ENCODE results near the gene PPM1K. TPM values are rescaled to one million over a fixed set of nuclear protein-coding genes. Genes with fewer than 3 reads are reported as not detected.

The PPM1K gene
- total RNA-seq = 10 to 100 TPM; 18.4 to 56.0 (median 26.0) TPM

DNA sequence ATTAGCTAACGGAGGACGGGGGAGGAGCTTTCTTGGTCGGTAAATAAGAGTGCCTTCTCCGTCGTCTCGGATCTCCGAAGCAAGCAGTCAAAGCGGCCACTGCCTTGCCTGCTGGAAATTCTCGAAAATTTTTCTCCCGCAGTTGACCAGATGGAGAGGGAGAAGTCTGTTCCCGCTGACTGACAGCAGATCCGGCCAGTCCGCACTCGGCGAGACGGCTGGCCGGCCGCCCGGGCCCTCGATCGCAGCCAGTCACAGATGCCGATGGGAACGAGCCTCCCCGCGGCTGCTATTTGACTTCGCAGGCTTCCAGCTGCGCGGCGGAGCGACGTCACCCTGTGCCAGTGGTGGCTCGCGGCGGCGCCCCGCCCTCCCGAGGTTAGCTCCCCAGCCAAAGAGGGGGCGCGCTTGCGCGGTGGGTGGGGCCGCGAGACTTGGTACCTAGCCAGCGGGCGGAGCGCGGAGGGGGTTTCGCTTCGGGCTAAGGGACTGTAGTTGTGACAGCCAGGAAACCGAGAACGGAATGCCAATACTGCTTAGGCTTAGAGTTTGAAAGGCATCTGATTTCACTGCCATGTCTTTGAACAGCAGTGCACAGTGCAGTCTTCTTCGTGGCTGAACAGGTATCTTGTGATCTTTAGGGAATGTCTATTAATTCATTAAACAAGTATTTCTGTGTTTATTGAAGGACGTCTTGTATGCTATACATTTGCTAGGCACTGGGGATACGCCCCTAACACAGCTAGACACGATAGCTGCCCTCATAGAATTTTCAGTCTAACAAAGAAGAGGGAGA, at the start of gene PPM1K:
TSS of gene PPM1K (minus strand) at position 123 of the 796 bp plus-strand sequence. CDS start 5,978 bp downstream, outside the sequence.
- no peaks in the 10 kb centered on the region for H3K27me3 ChIP-seq
- H3K9me3 ChIP-seq = no peaks in the 10 kb centered on the region
- 1% methylated on average over 26 to 52 of the region's 55 CpGs for WGBS, 2 donors
- peak within 1 kb of the TSS; percentile 95 to 99 (median 98) for H3K27ac ChIP-seq
- H3K4me1 ChIP-seq = peaks cover 16 to 28% (median 20%) of the 10 kb centered on the region in 4 donors
- no peaks in the 10 kb centered on the region for H3K36me3 ChIP-seq
- ATAC-seq (ENCODE audit: low FRiP score in 2 of 2) (peak; percentile 98 to 100), DNase-seq (peak; percentile 100)
- peak within 1 kb of the TSS; percentile 73 to 84 (median 79) for H3K4me3 ChIP-seq
- TF ChIP-seq EP300 (IDR thresholded peaks at IDR 0.05) (peak in 1 of 4 donors; percentile 28), POLR2A (IDR thresholded peaks at IDR 0.05) (peak in 3 of 4 donors; percentile 62 to 88 (median 88)), POLR2AphosphoS5 (IDR thresholded peaks at IDR 0.05) (peak; percentile 60 to 84)
- TF ChIP-seq, protein P1, sequence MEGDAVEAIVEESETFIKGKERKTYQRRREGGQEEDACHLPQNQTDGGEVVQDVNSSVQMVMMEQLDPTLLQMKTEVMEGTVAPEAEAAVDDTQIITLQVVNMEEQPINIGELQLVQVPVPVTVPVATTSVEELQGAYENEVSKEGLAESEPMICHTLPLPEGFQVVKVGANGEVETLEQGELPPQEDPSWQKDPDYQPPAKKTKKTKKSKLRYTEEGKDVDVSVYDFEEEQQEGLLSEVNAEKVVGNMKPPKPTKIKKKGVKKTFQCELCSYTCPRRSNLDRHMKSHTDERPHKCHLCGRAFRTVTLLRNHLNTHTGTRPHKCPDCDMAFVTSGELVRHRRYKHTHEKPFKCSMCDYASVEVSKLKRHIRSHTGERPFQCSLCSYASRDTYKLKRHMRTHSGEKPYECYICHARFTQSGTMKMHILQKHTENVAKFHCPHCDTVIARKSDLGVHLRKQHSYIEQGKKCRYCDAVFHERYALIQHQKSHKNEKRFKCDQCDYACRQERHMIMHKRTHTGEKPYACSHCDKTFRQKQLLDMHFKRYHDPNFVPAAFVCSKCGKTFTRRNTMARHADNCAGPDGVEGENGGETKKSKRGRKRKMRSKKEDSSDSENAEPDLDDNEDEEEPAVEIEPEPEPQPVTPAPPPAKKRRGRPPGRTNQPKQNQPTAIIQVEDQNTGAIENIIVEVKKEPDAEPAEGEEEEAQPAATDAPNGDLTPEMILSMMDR (IDR thresholded peaks at IDR 0.05) = peak in 5 of 6 experiments; percentile 13 to 59 (median 45)

DNA sequence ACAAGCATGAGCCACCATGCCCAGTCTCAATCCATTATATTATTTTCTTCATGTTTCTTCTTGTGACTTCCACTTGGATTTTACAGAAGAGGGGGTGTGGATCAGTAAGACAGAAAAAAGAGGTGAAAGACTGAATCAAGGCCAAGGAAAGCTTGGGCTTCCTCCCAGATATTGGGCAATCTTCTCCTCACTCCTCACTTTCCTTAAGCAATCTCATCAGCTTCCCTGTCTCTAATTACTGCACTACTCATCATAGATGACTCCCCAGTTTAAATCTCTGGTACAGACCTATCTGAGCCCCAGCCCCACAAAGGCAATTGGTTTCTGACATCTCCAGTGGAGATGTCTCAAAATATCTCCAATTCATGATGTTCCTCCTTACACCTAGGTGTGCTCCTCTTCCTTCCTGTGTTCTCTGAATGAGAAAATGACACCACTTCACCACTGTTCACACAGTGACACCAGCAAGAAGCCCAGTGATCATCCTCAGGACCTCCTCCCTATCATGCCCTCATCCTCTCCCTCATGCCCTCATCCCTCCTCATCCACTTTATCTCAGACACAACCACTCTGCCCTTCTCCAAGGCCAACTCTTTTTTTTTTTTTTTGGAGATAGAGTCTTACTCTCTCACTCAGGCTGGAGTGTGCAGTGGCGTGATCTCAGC, 49.5 kb upstream of the PPM1K start:
- TF ChIP-seq POLR2AphosphoS5 (IDR thresholded peaks at IDR 0.05) = no peak
- TF ChIP-seq, protein P1 (IDR thresholded peaks at IDR 0.05) = no peak
- TF ChIP-seq POLR2A (IDR thresholded peaks at IDR 0.05) = no peak
- TF ChIP-seq EP300 (IDR thresholded peaks at IDR 0.05) = no peak
- Histone ChIP-seq H3K4me1 (no peaks in the 10 kb centered on the region), H3K4me3 (no peak overlapping the region), H3K27ac (no peak overlapping the region), H3K27me3 (no peaks in the 10 kb centered on the region), H3K36me3 (no peaks in the 10 kb centered on the region), H3K9me3 (no peaks in the 10 kb centered on the region)
- ATAC-seq (ENCODE audit: low FRiP score in 2 of 2) (no peak), DNase-seq (no peak)
- 89 to 100% methylated on average over 1 of the region's 1 CpG for WGBS, 2 donors

DNA sequence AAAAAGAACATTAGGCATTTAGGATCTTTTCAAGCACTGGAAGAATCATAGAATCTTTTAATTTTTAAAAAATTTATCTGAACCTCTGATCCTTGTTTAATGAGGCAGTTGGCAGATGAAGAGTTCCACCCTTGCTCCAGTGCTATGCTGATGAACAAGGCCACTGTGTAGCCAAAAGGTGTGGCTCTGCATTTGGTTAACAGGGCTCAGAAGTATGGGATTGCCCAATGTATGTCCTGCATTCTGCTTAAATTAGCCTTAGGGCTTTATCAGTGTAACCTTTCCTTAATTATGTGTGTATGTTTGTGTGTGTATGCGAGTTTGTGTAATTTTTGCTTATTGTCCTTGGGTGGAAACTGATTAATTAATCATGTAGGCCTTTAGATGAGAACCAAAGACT, 43.3 kb upstream of the PPM1K start:
- Histone ChIP-seq H3K36me3 (no peaks in the 10 kb centered on the region), H3K27ac (no peak overlapping the region), H3K4me1 (no peaks in the 10 kb centered on the region), H3K27me3 (no peaks in the 10 kb centered on the region), H3K9me3 (no peaks in the 10 kb centered on the region), H3K4me3 (no peak overlapping the region)
- WGBS, 2 donors = 81 to 86% methylated on average over 1 of the region's 1 CpG
- TF ChIP-seq, protein P1 (IDR thresholded peaks at IDR 0.05) = no peak
- TF ChIP-seq POLR2AphosphoS5 (IDR thresholded peaks at IDR 0.05) = no peak
- TF ChIP-seq EP300 (IDR thresholded peaks at IDR 0.05) = no peak
- no peak for TF ChIP-seq POLR2A (IDR thresholded peaks at IDR 0.05)
- DNase-seq (no peak), ATAC-seq (ENCODE audit: low FRiP score in 2 of 2) (no peak)

DNA sequence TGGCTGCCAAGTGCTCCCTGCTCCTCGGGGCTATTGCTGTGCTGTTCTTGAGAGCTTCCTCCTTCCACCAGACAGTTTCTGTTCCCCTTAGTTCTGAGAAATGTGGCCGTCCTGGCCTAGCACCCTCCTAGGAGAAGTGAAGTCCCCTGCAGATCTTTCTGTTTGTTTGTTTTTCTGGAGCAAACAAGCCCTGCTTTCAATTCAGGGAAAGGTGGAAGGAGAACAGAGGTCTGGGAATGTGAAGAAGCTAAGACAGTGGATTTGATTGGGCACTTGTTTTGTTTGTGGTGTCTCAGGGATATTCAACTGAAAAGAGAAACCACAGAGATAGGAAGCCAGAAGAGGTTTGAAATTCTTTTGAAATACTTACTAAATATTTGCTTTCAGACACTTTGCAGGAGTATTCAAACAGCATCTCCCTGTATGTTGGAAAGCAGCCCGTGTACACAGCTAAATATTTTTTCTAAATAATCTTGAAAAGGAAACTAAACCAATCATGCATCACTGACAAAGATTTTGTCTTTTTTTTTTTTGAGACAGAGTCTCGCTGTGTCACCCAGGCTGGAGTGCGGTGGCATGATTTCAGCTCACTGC, 36.5 kb upstream of the PPM1K start:
- Histone ChIP-seq H3K27ac (peak overlapping the region; percentile 19 to 46 (median 36)), H3K9me3 (no peaks in the 10 kb centered on the region), H3K4me1 (peaks cover 0 to 16% (median 7%) of the 10 kb centered on the region in 4 donors), H3K27me3 (no peaks in the 10 kb centered on the region), H3K36me3 (no peaks in the 10 kb centered on the region), H3K4me3 (no peak overlapping the region)
- ATAC-seq (ENCODE audit: low FRiP score in 2 of 2) (peak; percentile 71 to 90), DNase-seq (peak in 1 of 2 donors; percentile 40)
- 34 to 38% methylated on average over 5 of the region's 5 CpGs for WGBS, 2 donors
- TF ChIP-seq, protein P1 (IDR thresholded peaks at IDR 0.05) = no peak
- TF ChIP-seq EP300 (IDR thresholded peaks at IDR 0.05) (no peak), POLR2A (IDR thresholded peaks at IDR 0.05) (no peak)
